ENCODE results near the gene PSMD14. TPM values are rescaled to one million over a fixed set of nuclear protein-coding genes. Genes with fewer than 3 reads are reported as not detected.
A peak's percentile ranks its signal among the peaks of the same experiment; 100 is the strongest.
"Not testable (repeated sequence)": the region's sequence is repeated elsewhere in the genome, so short reads cannot be mapped to it uniquely, and the experiment has no call there.

The PSMD14 gene
- polyA plus RNA-seq, result 10 to 100 TPM; 32.2 to 45.6 TPM

DNA sequence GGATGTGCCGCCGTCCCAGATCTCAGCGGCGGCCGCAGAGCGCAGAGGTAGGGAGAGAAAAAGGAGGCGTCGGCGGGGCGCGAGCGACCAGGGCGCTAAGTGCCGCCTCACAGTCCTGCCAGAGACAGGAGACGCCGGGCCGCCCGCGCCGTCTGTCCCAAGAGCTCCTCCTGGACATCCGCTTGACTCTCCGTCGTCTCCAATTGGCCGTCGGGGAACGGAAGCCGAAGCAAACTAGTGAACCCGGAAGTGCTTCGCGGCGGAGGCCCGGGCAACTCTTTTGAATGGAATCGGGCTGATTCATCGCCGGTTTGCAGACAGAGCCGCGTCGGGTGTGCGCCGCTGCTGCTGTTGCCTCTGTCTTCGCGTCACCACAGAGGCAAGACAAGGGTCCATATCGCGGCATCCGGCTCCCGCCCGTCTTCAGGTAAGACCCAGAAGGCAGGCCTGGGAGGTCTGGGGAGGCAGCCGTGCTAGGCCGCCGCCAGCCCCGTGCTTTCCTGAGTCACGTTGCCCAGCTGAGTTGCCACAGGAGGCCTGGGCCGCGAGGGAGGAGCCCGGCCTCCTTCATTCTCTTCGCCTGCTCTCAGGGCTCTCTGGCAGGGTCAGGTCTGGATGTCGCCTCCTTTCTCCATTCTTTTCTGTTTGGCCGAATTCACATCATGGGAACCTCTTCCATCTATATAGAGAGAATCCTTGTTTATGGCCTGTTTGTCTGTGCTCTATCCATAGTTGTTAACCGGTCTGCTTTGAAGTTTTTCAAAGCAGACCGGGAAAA lies at the start of gene PSMD14:
Gene PSMD14, plus strand, starts transcription at position 248 of the 778 bp plus-strand sequence. CDS start 10,401 bp downstream, outside the sequence.
- 0 to 1% methylated on average over 60 of the region's 60 CpGs for WGBS, 2 donors
- peak within 1 kb of the TSS; percentile 95 to 97 for H3K27ac ChIP-seq (ENCODE audit: low read depth in 2 of 2, low read length in 1 of 2)
- no peaks in the 10 kb centered on the region for H3K9me3 ChIP-seq (ENCODE audit: control insufficient read depth in 2 of 2, insufficient read depth in 1 of 2, low read depth in 1 of 2, low read length in 1 of 2)
- H3K4me1 ChIP-seq (ENCODE audit: control insufficient read depth in 2 of 2, insufficient read depth in 2 of 2, low read length in 1 of 2), result no peaks in the 10 kb centered on the region
- H3K36me3 ChIP-seq (ENCODE audit: control insufficient read depth in 2 of 2, insufficient read depth in 2 of 2, low read length in 1 of 2), result no peaks in the 10 kb centered on the region
- no peaks in the 10 kb centered on the region for H3K27me3 ChIP-seq (ENCODE audit: control insufficient read depth in 1 of 2, insufficient read depth in 2 of 2, low read length in 2 of 2)
- peak within 1 kb of the TSS; percentile 89 to 96 for H3K4me3 ChIP-seq (ENCODE audit: low read depth in 1 of 2, low read length in 2 of 2)

DNA sequence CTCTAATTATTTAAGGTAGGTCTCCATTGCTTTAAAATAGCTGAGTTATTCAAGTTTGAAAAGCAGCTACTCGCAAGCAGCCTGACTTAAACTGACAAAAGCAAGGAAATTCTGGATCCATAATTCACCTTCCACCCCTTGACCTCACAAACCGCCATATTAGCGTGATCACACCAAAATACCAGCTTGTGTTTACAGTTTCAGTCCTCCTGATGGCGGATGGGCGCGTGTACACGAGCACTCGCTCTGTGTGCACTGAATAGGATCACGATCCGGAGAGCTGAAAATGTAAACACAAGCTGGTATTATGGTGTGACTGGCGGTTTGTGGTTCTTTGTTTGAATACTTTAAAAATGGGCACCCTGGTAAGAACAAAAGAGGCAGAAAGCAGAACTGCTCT lies 42.4 kb upstream of the PSMD14 start:
- 90 to 96% methylated on average over 11 of the region's 11 CpGs for WGBS, 2 donors
- no peaks in the 10 kb centered on the region for H3K27me3 ChIP-seq (ENCODE audit: control insufficient read depth in 1 of 2, insufficient read depth in 2 of 2, low read length in 2 of 2)
- H3K4me3 ChIP-seq (ENCODE audit: low read depth in 1 of 2, low read length in 2 of 2), result no peak overlapping the region
- no peak overlapping the region for H3K27ac ChIP-seq (ENCODE audit: low read depth in 2 of 2, low read length in 1 of 2)
- H3K4me1 ChIP-seq (ENCODE audit: control insufficient read depth in 2 of 2, insufficient read depth in 2 of 2, low read length in 1 of 2), result no peaks in the 10 kb centered on the region
- H3K36me3 ChIP-seq (ENCODE audit: control insufficient read depth in 2 of 2, insufficient read depth in 2 of 2, low read length in 1 of 2), result no peaks in the 10 kb centered on the region
- H3K9me3 ChIP-seq (ENCODE audit: control insufficient read depth in 2 of 2, insufficient read depth in 1 of 2, low read depth in 1 of 2, low read length in 1 of 2), result no peaks in the 10 kb centered on the region

DNA sequence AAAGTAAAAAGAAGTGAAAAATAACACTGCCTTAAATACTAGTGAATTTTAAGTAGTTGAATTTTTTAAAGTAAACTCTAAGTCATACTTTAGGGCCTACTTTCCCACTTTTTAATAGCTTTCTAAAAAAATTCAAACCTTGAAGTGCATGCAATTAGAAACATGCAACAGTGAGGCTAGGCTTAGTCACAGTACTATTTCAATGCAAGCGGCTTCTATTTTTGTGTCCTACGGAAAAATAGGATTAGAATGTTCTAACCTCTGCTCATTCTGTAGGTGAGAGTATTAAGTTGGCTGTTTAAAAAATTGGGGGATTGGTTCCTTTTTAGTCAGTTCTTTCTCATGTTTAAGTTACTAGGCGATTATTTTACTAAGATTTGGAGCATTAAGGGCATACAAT lies 39.1 kb upstream of the PSMD14 start:
- H3K4me3 ChIP-seq (ENCODE audit: low read depth in 1 of 2, low read length in 2 of 2), result no peak overlapping the region
- H3K4me1 ChIP-seq (ENCODE audit: control insufficient read depth in 2 of 2, insufficient read depth in 2 of 2, low read length in 1 of 2), result no peaks in the 10 kb centered on the region
- H3K9me3 ChIP-seq (ENCODE audit: control insufficient read depth in 2 of 2, insufficient read depth in 1 of 2, low read depth in 1 of 2, low read length in 1 of 2), result no peaks in the 10 kb centered on the region
- WGBS, 2 donors, result 90 to 91% methylated on average over 3 of the region's 3 CpGs
- H3K36me3 ChIP-seq (ENCODE audit: control insufficient read depth in 2 of 2, insufficient read depth in 2 of 2, low read length in 1 of 2), result no peaks in the 10 kb centered on the region
- H3K27ac ChIP-seq (ENCODE audit: low read depth in 2 of 2, low read length in 1 of 2), result no peak overlapping the region
- H3K27me3 ChIP-seq (ENCODE audit: control insufficient read depth in 1 of 2, insufficient read depth in 2 of 2, low read length in 2 of 2), result no peaks in the 10 kb centered on the region

DNA sequence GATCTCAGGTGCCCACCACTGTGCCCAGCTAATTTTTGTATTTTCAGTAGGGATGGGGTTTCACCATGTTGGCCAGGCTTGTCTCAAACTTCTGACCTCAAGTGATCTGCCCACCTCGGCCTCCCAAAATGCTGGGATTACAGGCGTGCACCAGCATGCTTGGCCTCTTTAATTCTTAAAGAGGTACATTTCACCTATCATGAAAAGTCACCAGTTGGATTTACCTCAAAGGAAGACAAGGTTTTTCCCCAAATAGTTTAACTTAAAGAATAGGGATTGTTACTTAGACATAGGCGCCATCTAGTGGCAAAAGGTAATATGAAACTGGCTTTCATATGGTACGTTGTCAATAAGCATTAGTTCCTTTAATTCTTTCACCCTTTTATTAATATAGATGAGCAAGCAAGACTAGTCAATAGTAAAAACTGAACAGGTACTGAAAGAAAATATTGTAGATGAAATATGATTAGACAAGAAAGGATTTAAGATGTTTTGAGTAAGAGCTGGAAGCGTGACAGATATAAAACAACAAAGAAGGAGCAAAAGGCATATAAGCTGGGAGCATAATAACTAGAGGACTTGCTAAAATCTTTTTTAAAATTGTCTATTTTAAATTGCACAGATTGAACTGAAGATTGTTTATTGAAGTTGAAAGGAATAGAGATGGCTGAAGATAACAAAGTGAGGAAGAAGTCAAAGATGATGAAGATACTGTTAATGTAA lies 35.0 kb upstream of the PSMD14 start:
- WGBS, 2 donors, result 41 to 44% methylated on average over 5 of the region's 5 CpGs
- H3K9me3 ChIP-seq (ENCODE audit: control insufficient read depth in 2 of 2, insufficient read depth in 1 of 2, low read depth in 1 of 2, low read length in 1 of 2), result no peaks in the 10 kb centered on the region
- no peak overlapping the region for H3K4me3 ChIP-seq (ENCODE audit: low read depth in 1 of 2, low read length in 2 of 2)
- no peaks in the 10 kb centered on the region for H3K27me3 ChIP-seq (ENCODE audit: control insufficient read depth in 1 of 2, insufficient read depth in 2 of 2, low read length in 2 of 2)
- no peaks in the 10 kb centered on the region for H3K36me3 ChIP-seq (ENCODE audit: control insufficient read depth in 2 of 2, insufficient read depth in 2 of 2, low read length in 1 of 2)
- H3K27ac ChIP-seq (ENCODE audit: low read depth in 2 of 2, low read length in 1 of 2), result no peak overlapping the region
- H3K4me1 ChIP-seq (ENCODE audit: control insufficient read depth in 2 of 2, insufficient read depth in 2 of 2, low read length in 1 of 2), result no peaks in the 10 kb centered on the region

DNA sequence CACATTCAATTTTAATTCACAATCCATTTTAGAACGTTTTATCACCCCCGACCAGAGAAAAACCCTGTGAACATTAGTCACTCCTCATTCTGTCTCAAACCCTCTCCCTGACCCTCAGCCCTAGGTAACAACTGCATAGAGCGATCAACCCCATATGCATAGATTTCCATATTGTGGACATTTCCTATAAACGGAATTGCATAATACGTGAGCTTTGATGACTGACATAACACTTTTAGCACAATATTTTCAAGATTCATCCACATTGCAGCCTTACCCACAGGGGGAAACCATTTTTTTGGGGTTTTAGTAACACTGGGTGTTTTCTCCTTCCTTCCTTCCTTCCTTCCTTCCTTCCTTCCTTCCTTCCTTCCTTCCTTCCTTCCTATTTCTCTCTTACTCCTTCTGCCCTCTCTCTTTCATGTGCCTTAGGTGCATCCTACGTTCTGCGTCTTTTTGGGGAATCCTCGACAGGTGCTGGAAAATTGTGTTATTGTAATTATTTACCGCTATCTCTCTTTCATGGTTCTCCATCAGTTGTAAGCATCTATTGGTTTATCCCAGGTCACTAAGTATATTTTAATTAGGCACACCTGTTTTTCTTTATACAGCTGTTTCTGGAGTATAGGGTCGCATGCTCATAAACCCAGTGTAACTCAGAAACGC lies 29.5 kb upstream of the PSMD14 start:
- not testable (repeated sequence) for H3K9me3 ChIP-seq (ENCODE audit: control insufficient read depth in 2 of 2, insufficient read depth in 1 of 2, low read depth in 1 of 2, low read length in 1 of 2); H3K4me1 ChIP-seq (ENCODE audit: control insufficient read depth in 2 of 2, insufficient read depth in 2 of 2, low read length in 1 of 2); H3K27ac ChIP-seq (ENCODE audit: low read depth in 2 of 2, low read length in 1 of 2); H3K36me3 ChIP-seq (ENCODE audit: control insufficient read depth in 2 of 2, insufficient read depth in 2 of 2, low read length in 1 of 2); H3K4me3 ChIP-seq (ENCODE audit: low read depth in 1 of 2, low read length in 2 of 2); H3K27me3 ChIP-seq (ENCODE audit: control insufficient read depth in 1 of 2, insufficient read depth in 2 of 2, low read length in 2 of 2)
- WGBS, 2 donors, result 60 to 66% methylated on average over 11 of the region's 11 CpGs

DNA sequence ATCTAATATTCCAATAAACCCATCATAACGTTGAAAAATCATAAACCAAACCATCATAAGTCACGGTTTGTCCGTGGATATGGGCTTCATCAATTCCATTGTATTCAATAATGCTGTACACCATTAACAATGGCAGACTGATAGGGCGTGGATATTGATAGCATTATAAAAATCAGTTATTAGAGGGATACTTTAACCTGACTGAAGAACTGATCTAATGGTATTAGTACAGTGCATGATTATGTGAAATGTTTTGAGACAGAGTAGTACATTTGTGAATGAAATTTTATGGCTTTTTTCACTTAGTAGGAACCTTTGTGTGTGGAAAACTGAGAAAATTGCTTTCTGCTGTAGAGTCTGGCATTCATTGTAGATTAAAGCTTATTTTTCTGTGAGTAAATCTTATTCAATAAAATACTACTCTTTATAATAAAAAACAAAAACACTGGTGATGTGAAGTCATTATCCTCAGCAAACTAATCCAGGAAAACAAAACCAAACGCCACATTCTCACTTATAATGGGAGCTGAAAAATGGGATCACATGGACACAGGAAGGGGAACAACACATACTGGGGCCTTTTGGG lies 28.9 kb upstream of the PSMD14 start:
- WGBS, 2 donors, result 71 to 77% methylated on average over 5 of the region's 5 CpGs
- not testable (repeated sequence) for H3K27me3 ChIP-seq (ENCODE audit: control insufficient read depth in 1 of 2, insufficient read depth in 2 of 2, low read length in 2 of 2); H3K36me3 ChIP-seq (ENCODE audit: control insufficient read depth in 2 of 2, insufficient read depth in 2 of 2, low read length in 1 of 2); H3K4me1 ChIP-seq (ENCODE audit: control insufficient read depth in 2 of 2, insufficient read depth in 2 of 2, low read length in 1 of 2); H3K27ac ChIP-seq (ENCODE audit: low read depth in 2 of 2, low read length in 1 of 2); H3K9me3 ChIP-seq (ENCODE audit: control insufficient read depth in 2 of 2, insufficient read depth in 1 of 2, low read depth in 1 of 2, low read length in 1 of 2); H3K4me3 ChIP-seq (ENCODE audit: low read depth in 1 of 2, low read length in 2 of 2)

DNA sequence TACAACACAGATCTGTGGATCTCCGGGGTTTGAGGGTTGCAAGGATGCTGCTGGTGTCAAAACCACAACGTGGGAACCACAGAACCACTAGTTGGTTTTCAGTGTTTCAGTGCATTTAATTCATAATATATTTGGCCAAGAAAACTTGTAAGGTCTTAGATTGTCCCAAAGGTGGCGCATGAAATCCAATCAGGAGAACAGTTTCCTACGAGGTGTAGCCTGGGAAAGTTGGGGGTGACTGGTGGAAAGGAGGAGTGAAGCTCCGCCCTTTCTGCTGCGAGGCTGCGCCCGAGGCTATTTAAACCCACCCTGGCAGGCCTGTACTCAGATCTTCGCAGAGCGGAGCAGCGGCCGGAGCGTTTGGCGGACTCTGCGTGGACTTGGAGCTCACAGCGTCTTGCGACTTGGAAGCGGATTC lies 27.3 kb upstream of the PSMD14 start:
- H3K27ac ChIP-seq (ENCODE audit: low read depth in 2 of 2, low read length in 1 of 2); H3K4me3 ChIP-seq (ENCODE audit: low read depth in 1 of 2, low read length in 2 of 2); H3K9me3 ChIP-seq (ENCODE audit: control insufficient read depth in 2 of 2, insufficient read depth in 1 of 2, low read depth in 1 of 2, low read length in 1 of 2); H3K36me3 ChIP-seq (ENCODE audit: control insufficient read depth in 2 of 2, insufficient read depth in 2 of 2, low read length in 1 of 2); H3K27me3 ChIP-seq (ENCODE audit: control insufficient read depth in 1 of 2, insufficient read depth in 2 of 2, low read length in 2 of 2); H3K4me1 ChIP-seq (ENCODE audit: control insufficient read depth in 2 of 2, insufficient read depth in 2 of 2, low read length in 1 of 2): not testable (repeated sequence)
- WGBS, 2 donors, result 78 to 80% methylated on average over 18 of the region's 18 CpGs

DNA sequence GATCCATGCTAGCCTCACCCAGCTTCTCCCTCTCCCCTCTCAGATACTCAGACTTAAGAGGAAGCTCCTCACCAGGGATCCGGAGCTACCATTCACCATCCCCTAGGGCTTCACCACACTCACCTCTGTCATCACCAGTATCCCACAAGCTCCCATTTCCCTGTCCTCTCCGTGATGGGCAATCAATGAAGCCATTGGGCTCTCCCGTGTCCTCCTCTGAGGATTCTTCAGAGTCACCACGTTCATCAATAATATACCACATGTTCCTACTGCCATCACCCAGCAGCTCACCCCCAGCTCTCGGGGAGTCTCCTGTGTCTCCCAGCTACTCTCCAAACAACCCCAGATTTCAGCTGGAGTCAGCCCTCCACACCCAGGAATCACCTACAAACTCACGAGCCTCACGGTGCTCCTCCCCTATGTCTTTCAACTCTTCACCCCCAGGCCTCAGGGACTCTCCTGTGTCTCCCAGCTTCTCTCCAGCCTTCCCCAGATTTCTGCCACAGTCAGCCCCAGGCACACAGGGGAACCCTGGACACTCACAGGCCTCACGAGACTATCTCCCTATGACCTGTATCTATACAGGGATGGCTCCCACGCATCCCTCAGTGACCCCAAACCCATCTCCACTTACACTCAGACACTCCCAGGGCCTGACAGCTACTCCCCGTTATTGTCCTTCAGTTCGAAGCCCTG lies 26.5 kb upstream of the PSMD14 start:
- not testable (repeated sequence) for H3K27me3 ChIP-seq (ENCODE audit: control insufficient read depth in 1 of 2, insufficient read depth in 2 of 2, low read length in 2 of 2); H3K4me3 ChIP-seq (ENCODE audit: low read depth in 1 of 2, low read length in 2 of 2); H3K9me3 ChIP-seq (ENCODE audit: control insufficient read depth in 2 of 2, insufficient read depth in 1 of 2, low read depth in 1 of 2, low read length in 1 of 2); H3K36me3 ChIP-seq (ENCODE audit: control insufficient read depth in 2 of 2, insufficient read depth in 2 of 2, low read length in 1 of 2); H3K4me1 ChIP-seq (ENCODE audit: control insufficient read depth in 2 of 2, insufficient read depth in 2 of 2, low read length in 1 of 2); H3K27ac ChIP-seq (ENCODE audit: low read depth in 2 of 2, low read length in 1 of 2)
- WGBS, 2 donors, result 75 to 83% methylated on average over 11 of the region's 11 CpGs

DNA sequence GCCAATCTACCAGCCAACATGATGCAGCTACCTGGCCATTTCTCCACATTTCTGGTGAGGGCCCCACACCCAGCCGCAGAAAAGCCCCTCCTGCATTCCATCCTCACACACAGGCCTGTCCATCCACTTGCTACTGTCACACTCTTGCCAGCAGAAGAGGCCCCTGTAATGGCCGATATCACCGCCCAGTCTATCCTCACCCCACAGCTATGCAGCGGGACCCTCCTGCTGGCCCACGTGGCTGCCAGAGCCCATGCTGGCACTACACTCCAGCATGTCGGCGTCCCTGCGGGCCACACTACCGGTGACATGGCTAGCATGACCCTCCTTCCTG lies 25.9 kb upstream of the PSMD14 start:
- WGBS, 2 donors, result 90 to 92% methylated on average over 9 of the region's 9 CpGs

More for the DNA sequence above, 25.9 kb upstream of the PSMD14 start:
- not testable (repeated sequence) for H3K27me3 ChIP-seq (ENCODE audit: control insufficient read depth in 1 of 2, insufficient read depth in 2 of 2, low read length in 2 of 2); H3K27ac ChIP-seq (ENCODE audit: low read depth in 2 of 2, low read length in 1 of 2); H3K4me1 ChIP-seq (ENCODE audit: control insufficient read depth in 2 of 2, insufficient read depth in 2 of 2, low read length in 1 of 2); H3K4me3 ChIP-seq (ENCODE audit: low read depth in 1 of 2, low read length in 2 of 2); H3K9me3 ChIP-seq (ENCODE audit: control insufficient read depth in 2 of 2, insufficient read depth in 1 of 2, low read depth in 1 of 2, low read length in 1 of 2); H3K36me3 ChIP-seq (ENCODE audit: control insufficient read depth in 2 of 2, insufficient read depth in 2 of 2, low read length in 1 of 2)
